NCI-H1048 (cell line): Measurements from ENCODE around the gene ZNF554.
"Not testable (repeated sequence)": the region's sequence is repeated elsewhere in the genome, so short reads cannot be mapped to it uniquely, and the experiment has no call there.

Experiments used
- DNase-seq: peaks from one replicate; lab custom pipeline; 2025; lab: John Stamatoyannopoulos, UW

ZNF554 gene

DNA sequence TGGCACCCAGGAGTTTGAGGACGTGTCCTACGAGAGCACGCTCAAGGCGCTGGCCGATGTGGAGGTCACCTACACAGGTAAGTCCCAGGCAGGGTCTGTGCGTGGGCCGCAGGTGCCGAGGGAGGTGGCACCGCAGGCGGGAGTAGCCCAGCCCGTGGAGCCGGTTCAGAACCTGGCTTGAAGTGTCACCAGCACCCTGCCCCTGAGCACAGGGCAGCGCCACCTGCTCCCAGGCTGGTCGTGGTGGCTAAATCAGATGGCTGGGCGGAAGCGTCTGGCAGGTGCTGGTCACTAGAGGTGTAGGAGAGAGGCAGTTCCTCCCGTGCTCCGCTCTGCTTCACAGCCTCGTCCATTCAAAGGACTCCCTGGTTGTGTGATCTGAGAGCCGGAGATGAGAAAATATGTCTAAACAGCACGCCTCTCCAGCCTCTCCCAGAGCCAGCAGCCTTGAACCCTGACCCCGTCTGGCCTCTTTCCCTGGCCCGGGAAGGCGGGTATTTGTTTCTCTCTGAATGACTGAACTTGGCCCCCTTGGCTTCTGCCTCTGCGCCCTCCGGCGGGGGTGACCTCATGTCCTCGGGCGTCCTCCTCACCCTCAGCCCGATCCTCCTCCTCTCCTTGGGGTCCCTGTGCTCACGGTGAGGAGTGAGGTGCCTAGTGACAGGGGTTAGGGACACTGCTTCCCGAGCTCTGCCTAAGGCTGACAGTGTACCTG is 29.0 kb upstream of the ZNF554 start:
- DNase-seq, result no peak

DNA sequence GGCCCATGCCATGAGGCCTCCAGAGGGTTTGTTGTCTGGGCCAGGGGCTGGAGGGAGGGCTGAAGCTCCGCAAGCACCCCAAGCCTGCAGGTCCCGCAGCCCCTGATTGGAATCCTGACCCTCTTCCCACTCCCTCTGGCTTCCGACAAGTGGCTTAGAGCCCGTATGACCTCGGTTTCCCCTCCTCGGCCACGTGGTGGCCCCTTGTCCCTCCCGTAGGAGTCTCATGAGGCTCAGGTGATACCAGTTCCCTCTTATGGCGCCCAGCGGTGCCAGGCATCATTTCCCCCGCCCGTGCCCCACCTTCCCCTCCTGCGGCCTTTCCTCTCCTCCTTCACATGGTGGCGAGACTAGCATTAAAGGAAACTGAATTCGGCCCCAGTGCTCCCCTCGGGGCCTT is 28.2 kb upstream of the ZNF554 start:
- DNase-seq, result no peak

DNA sequence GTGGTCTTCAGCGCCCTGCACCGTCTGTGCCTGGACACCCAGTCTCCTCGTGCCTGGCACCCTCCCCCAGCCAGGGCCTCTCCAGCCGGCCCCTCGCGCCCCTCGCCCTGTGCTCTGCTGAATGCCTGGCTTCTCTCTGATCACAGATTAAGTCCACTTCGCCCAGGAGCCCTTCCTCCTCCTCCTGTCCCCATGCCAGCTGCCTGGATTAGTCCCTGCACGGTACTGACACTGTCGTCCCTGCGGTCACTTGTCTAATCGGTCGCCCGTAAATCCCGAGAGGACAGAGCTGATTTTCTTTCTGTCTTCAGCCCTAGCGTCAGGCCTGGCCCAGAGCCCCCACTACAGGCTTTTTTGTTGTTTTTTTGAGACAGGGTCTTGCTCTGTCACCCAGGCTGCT is 27.8 kb upstream of the ZNF554 start:
- DNase-seq, result no peak

DNA sequence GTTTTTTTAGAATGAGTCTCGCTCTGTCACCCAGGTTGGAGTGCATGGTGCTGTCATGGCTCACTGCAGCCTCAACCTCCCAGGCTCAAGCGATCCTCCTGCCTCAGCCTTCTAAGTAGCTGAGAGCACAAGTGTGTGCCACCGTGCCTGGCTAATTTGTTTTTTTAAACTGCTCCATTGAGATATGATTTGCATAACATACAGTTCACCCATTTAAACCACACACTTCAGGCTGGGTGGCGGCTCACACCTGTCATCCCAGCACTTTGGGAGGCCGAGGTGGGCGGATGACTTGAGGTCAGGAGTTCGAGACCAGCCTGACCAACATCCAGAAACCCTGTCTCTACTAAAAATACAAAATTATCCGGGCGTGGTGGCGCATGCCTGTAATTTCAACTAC is 27.0 kb upstream of the ZNF554 start:
- DNase-seq, result not testable (repeated sequence)

DNA sequence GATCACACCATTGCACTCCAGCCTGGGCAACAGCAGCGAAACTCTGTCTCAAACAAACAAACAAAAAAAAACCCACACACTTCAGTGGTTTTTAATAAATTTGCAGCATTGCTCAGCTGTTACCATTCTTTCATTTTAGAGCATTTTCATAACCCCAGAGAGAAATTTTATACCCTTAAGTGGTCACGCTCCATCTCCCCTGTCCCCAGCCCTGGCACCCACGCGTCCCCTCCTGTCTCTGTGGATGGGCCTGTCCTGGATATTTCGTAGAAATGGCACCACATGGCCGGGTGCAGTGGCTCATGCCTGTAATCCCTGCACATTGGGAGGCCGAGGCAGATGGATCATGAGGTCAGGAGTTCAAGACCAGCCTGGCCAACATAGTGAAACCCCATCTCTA is 26.5 kb upstream of the ZNF554 start:
- DNase-seq, result no peak

DNA sequence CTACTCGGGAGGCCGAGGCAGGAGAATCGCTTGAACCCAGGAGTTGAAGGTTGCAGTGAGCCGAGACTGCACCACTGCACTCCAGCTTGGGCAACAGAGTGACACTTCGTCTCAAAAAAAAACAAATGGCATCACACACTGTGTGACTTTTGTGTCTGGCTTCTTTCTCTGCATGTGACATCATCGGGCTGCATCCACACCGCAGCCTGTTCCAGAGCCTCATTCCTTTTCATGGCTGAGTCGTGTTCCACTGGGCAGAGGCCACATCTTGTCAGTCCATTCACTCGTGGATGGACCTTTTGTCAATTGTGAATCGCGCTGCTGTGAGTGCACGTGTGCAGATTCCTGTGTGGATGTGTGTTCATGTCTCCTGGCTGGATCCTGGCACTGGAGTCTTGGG is 26.1 kb upstream of the ZNF554 start:
- DNase-seq, result no peak

DNA sequence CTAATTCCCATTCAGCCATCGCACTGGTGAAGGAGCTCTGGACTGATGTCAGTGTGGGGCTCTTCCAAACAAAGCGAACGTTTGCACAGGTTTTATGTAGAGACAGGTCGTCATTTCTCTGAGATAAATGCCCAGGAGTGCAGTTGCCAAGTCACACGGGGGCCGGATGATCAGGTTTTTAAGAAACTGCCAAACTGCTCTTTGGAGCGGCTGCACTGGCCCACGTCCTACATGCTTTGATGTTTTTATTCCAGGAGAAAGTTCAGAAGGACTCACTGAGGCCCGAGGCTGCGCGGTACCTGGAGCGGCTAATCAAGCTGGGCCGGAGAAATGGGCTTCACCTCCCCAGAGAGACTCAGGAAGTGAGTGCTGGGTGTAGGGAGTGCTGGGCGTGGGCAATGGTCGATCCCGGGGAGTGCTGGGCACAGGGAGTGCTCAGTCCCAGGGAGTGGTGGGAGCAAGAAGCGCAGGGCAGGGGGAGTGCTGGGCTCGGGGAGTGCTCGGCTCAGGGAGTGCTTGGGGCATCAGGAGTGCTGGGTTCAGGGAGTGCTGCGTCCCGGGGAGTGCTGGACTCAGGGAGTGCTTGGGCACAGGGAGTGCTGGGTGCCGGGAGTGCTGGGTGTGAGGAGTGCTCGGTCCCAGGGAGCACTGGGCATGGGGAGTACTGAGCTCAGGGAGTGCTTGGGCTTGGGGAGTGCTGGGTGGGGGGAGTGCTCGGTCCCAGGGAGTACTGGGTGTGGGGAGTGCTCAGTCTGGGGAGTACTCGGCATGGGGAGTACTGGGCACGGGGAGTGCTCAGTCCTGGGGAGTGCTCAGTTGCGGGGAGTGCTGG is 23.6 kb upstream of the ZNF554 start:
- DNase-seq, result no peak

DNA sequence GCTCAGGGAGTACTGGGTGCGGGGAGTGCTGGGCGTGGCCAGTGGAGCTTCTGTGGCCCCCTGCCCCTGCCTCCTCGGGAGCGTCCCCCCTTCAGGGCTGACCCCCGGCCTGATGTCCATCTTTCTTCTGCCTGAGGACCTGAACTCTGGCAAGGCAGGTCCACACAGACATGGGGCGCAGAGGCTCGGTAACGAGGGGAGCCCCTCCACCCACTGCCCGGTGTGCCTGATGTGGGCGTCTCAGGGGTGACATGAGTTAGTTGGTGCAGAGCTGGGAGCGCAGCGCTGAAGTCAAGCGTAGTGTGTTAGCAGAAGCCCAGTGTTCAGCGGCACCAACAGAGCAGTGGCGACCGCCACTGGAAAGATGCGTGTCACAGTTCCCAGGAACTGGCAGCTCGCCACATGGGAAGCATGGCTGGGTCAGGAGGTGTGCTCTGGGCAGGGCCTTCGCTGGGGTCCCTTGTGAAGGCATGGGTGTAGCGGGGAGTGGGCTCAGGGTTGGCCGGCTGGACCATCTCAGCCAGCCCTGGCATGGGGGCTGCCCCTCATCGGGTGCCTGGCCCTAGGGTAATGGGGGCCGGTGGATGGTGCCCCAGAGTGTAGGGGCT is 22.9 kb upstream of the ZNF554 start:
- DNase-seq, result no peak

DNA sequence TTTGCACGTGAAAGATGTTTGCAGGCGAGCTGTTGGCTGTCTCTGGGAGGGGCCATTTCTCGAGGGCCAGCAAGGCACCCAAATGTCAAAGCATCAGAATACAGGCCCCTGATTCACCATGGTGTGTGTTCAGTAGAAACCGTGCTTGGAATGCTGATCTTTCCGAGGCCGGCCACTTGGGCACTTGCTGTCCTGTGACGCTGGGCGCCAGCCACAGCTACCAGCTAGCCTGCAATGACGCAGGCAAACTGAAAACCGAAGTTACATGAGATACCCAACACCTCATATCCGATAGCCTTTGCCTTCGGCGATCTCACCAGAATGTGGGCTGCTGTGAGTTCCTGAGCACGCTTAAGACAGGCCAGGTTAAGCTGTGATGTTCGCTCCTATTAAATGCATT is 22.4 kb upstream of the ZNF554 start:
- no peak for DNase-seq

DNA sequence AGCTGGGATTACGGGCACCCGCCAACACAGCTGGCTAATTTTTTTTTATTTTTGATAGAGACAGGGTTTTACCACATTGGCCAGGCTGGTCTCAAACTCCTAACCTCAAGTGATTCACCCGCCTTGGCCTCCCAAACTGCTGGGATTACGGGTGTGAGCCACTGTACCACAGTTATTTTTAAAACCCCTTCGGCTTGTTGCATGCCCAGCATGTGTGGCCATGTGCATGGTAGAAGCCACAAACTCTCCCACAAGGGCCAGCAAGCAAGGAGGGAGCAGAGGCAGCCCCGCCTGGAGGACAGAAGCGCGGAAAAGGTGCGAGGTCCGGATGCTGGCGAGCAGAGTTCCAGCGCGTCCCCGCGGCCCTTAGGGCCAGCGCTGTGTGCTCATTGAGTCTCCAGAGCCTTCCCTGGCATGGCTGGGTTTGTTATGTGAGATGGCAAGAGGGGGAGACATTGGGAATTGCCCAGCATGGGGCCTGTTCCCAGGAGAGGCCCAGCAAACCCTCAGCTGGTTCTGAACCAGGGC is 21.4 kb upstream of the ZNF554 start:
- no peak for DNase-seq

DNA sequence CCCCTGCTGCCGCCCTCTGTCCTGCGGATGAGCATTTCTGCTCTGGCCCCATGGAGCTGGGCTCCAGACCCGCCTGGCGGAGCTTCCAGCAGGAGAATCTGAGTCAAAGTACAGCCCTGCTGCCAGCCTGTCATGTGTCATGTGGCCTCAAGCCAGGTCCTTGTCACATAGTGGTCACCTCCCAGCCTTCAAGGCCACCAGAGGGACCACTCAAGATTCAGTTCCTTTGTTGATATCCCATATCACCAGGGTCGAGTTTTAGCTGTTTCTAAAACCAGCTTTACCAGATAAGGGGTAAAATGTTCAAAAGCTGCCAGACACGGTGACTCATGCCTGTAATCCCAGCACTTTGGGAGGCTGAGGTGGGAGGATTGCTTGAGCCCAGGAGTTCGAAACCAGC is 20.9 kb upstream of the ZNF554 start:
- no peak for DNase-seq

DNA sequence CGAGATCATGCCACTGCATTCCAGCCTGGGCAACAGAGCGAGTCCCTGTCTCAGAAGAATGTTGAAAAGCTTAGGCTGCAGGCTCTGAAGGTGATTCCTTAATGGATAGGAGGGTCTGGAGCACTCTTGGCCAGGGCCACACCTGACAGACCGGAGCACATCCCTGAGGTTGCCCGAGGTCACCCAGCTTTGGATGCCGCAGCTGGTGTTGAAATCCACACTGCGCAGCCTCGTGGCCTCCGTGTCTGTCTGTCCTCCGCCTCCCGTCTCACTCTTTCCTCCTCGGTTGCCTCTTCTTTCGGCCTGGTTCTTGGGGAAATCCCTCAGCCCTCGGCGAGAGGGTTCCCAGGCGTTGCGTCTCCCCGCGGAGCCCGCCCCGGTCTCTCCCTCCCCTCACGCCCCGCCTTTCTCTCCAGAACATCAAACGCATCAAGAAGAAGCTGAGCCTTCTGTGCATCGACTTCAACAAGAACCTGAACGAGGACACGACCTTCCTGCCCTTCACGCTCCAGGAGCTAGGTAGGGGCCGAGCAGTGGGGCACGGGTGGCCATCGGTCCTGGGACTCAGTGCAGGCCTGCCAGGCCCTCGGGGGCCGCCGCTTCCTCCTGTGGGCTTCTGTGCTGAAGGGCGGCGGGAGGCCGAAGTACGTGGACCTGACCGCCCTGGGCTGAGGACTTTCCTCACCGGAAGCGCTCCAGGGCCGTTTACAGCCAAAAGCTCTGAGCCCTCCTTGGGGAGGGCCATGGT is 20.2 kb upstream of the ZNF554 start:
- no peak for DNase-seq

DNA sequence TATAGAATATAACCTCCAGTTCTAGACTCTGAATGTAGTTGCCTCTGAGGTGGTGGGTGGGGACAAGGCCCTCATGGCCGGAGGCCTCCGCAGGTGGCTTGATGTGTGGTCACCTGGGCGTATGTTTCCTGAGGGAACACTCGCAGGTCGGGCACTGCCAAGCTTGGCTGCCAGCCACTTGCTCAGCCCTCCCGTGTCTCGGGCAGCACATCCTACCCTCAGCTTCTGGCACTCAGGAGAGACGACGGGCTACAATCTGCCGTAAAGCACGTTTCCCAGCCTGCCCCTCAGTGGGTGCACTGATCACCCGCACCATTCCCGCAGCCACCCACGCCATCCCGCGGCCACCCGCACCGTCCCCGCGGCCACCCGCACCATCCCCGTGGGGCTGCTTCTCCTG is 19.2 kb upstream of the ZNF554 start:
- no peak for DNase-seq

DNA sequence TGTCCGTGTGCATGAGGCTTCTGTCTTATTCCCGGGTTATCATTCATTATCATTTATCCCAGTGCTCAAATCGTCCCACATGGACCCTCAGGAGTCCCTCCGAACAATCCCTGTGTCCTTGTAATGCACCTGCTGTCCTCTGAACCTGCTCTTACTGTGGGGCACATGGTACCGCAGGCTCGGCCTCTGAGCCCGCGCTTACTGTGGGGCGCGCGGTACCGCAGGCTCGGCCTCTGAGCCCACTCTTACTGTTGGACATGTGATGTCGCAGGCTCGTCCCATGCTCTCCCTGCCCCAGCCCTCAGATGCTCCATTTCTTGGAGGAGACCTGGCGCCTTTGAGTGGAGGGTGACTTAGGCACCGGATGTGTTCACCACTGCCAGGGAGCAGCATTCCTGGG is 16.8 kb upstream of the ZNF554 start:
- DNase-seq, result no peak

DNA sequence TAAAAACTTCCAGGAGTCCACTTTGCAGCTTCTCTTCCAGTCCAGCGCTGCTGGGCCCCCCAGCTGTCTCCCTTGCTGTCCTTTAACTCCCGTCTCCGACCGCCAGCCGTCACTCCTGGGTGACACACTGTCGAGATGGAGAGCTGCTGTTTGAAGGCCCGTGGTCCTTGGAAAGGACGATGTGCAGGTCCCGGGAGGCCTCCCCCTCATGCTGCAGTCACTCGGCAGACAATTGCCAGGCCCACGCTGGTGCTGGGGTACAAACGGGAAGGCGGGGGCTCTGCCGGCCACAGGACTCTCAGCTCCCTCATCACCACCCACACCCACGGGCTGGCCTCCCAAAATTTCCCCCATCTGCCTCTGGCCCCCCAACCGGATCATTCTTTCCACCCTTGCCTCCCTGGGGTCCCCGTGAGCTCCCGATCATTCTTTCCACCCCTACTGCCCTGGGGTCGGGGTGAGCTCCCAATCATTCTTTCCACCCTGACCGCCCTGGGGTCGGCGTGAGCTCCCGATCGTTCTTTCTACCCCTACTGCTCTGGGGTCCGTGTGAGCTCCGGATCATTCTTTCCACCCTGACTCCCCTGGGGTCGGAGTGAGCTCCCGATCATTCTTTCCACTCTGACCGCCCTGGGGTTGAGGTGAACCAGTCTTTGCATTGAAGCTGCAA is 16.0 kb upstream of the ZNF554 start:
- DNase-seq, result no peak

DNA sequence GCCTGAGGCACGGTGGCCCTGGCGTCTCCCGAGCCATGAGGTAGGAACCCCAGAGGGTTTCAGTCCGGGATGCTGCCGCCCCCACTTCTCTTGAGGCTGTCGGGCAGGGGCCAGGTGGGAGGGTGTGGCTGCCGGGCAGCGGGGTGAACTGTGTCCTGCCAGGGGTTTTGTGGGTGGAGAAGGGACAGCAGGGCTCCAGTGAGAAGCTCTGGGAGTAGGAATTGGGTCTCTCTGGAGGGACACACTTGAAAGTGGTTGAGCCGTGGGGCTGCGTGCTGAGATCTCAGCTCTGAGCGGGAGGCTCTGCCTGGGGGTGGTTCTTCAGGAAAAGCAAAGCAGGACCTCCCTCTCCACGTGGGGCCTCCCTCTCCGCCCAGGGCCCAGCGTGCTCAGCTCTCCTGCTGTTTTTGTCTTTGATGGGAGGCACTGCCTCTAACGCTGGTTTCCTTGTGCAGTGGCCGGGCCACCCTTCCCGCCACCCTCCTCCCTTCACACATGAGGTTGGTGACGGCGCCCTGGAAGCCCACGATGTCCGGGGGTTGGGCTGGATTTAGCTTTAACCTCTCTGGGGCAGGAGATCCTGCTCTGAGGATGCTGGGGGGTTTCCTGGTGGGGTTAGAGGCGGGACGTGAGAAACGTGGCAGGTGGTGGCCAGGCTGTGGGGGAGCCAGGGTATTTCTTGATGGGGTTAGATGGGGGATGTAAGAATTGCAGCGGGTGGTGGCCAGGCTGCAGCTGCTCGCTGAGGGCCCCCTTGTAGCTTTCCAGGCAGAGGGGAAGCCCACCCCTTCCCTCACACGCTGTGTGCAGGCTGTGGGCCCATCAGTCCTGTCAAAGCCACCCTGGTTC is 15.3 kb upstream of the ZNF554 start:
- no peak for DNase-seq

DNA sequence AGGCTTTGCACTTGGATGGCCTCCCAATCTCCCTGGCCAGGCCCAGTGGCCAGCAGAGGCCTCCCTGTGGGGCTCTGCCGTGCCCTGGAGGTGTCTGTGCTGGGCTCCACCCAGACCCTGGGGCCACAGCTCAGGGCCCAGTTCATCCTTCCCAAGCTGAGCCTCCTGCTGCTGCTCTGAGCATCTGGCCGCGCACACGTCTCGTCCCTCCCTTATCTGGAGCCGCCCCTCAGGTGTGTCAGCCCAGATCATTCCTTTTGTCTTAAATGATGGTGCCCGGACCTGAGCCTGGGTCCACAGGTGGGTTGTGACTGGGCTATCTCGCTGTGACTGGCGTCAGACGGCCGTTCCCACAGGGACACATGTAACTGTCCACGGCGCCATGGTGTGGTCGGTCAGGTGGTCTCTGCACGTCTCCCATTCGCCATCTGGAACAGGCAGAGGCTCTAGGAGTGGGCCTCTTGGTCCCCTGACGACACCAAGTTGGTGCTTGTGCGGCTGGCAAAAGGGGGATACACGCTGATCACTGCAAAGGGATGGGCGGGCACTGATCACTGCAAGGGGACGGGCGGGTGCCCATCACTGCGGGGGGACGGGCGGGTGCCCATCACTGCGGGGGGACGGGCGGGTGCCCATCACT is 14.3 kb upstream of the ZNF554 start:
- no peak for DNase-seq

DNA sequence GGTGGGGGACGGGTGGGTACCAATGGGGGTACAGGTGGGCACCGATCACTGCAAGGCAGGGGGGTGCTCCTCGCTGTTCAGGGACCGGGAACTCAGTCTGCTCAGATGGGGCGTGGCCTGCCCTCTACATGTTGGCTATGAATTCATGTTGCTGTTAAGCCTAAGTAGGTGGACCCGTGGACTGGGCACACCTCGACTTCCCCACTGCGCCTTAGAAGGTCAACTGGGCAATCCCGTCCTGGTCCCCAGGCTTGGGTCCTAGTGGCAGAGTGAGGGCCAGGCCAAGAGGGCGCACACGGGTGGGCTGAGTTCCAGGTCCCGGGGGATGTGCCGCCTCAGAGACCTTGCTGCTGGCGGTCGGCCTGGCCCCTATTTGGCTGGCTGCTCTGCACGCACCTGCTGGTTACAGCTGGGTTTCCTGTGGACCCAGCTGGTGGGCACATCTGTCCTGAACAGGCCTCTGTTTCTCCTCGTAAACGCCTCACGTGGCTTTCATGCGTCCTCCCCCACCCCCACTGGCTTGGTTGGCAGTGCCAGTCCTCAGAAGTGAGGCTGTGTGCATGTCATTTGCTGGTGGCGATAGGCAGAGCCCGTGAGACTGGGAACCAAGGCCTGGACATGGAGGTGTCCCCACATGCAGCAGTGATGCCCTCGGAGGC is 13.5 kb upstream of the ZNF554 start:
- no peak for DNase-seq

DNA sequence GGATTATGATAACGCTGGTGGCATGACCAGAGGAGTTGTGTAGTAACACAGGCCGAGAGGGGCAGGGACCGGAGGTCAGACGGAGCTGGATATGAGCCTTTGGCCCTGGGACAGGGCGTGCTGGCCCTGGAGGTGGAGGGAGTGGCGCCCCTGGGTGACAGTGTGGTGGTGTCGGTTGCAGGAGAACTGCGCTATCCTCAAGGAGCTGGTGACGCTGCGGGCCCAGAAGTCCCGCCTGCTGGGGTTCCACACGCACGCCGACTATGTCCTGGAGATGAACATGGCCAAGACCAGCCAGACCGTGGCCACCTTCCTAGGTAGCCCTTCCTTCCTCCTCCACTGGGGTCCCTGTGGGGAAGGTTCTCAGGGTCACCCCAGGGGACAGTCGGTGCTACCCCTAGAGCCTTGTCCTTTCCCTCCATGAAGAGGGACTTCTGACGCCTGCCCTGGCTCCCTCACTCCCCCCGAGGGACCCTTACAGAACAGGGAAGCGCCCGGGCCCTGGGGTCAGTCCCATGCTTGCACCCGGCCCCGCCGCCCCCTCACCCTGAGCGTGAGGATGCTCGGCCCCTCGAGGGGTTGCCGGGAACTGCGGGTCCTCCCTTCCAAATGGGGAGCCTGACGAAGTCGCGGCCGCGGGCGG is 12.8 kb upstream of the ZNF554 start:
- DNase-seq, result no peak
